OCI-LY3 (cell line): ENCODE measurements around the gene PRPF6.
A peak's percentile ranks its signal among the peaks of the same experiment; 100 is the strongest.

Experiments used
- H2AFZ ChIP-seq: fragments of 200-600, 300-600 bp; shearing (Covaris generic); 2 replicates; pipeline ENCODE4 v1.6.0; 2014; ENCODE audit warnings: antibody characterized with exemption, low read depth, low read length
- H3K27ac ChIP-seq: fragments of 200-600, 300-600 bp; sonication (generic); 2 replicates; pipeline ENCODE4 v1.5.1; 2014; ENCODE audit warnings: mild to moderate bottlenecking, low read length, moderate library complexity, mixed read lengths
- H3K27me3 ChIP-seq: fragments of 200-600, 300-600 bp; sonication (generic); 2 replicates; pipeline ENCODE4 v1.6.1; 2014; ENCODE audit warnings: low read depth, low read length, mixed read lengths
- H3K36me3 ChIP-seq: fragments of 200-600, 300-600 bp; sonication (generic); replicated peaks from 2 replicates; pipeline ENCODE3; 2014; ENCODE audit warnings: low read depth, low read length, mixed read lengths
- H3K4me1 ChIP-seq: fragments of 300-600, 200-600 bp; sonication (generic); 2 replicates; pipeline ENCODE4 v1.6.1; 2014; ENCODE audit warnings: low read length, mixed read lengths
- H3K4me2 ChIP-seq: fragments of 200-600, 300-600 bp; sonication (generic); 2 replicates; pipeline ENCODE4 v1.6.1; 2014; ENCODE audit warnings: low read length, mixed read lengths
- H3K4me3 ChIP-seq: fragments of 300-600, 200-600 bp; sonication (generic); 2 replicates; pipeline ENCODE4 v1.5.1; 2014; ENCODE audit warnings: antibody characterized with exemption, mild to moderate bottlenecking, low read length, moderate library complexity
- H3K79me2 ChIP-seq: fragments of 300-600, 200-600 bp; shearing (Covaris generic); 2 replicates; pipeline ENCODE4 v1.6.1; 2014; ENCODE audit warnings: mild to moderate bottlenecking, low read length, mixed read lengths
- H3K9ac ChIP-seq: fragments of 300-600, 200-600 bp; shearing (Covaris generic); 2 replicates; pipeline ENCODE4 v1.6.0; 2014; ENCODE audit warnings: mild to moderate bottlenecking, low read length, moderate library complexity
- H3K9me3 ChIP-seq: fragments of 200-600, 300-600 bp; shearing (Covaris generic); 2 replicates; pipeline ENCODE4 v1.6.1; 2014; ENCODE audit warnings: low read length, mixed read lengths; ENCODE audit not compliant: insufficient read depth
- H4K20me1 ChIP-seq: fragments of 200-600, 300-600 bp; sonication (generic); 2 replicates; pipeline ENCODE4 v1.6.1; 2016; ENCODE audit warnings: low read length, mixed read lengths; ENCODE audit not compliant: insufficient read depth
- EZH2phosphoT487 ChIP-seq: fragments of 200-600 bp; shearing (Covaris generic); IDR thresholded peaks from 2 replicates; pipeline ENCODE4 v1.6.1; 2018; ENCODE audit warnings: antibody characterized with exemption, mixed run types, low read depth
- TF ChIP-seq, protein P1 (sequence below): fragments of 200-600, 300-600 bp; sonication (generic); IDR thresholded peaks from 2 replicates; pipeline ENCODE4 v1.5.1; 2014; ENCODE audit warnings: antibody characterized with exemption, low read length, low read depth

PRPF6 gene

DNA sequence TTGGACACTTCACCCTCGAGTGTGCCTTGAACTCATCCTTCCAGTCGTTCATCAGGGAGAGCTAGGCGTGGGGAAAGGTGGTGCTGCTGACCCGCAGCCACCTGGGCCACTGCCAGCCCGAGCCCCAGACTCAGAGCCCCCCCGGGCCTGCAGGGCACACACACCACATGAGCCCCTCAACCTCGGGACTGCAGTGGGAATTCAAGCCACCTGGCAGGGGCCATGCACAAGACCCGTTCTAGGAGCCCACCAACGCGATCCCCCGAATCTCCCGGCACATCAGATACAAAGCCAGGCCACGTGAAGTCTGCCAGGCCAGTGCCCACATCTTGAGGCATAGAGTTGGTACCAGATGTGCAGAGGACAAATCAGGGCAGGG lies 14.0 kb upstream of the PRPF6 start:
- Histone ChIP-seq H3K27ac (no peak overlapping the region), H3K4me1 (peaks cover 12% of the 10 kb centered on the region), H3K27me3 (0 out of 2 replicates have a peak, but pooled peaks cover 4% of the 10 kb centered on the region), H3K4me2 (no peak overlapping the region), H3K9me3 (no peaks in the 10 kb centered on the region), H4K20me1 (no peaks in the 10 kb centered on the region), H3K4me3 (no peak overlapping the region), H3K79me2 (peaks cover 16% of the 10 kb centered on the region), H3K36me3 (peaks cover 8% of the 10 kb centered on the region), H3K9ac (no peak overlapping the region), H2AFZ (no peak overlapping the region)
- TF ChIP-seq, protein P1, sequence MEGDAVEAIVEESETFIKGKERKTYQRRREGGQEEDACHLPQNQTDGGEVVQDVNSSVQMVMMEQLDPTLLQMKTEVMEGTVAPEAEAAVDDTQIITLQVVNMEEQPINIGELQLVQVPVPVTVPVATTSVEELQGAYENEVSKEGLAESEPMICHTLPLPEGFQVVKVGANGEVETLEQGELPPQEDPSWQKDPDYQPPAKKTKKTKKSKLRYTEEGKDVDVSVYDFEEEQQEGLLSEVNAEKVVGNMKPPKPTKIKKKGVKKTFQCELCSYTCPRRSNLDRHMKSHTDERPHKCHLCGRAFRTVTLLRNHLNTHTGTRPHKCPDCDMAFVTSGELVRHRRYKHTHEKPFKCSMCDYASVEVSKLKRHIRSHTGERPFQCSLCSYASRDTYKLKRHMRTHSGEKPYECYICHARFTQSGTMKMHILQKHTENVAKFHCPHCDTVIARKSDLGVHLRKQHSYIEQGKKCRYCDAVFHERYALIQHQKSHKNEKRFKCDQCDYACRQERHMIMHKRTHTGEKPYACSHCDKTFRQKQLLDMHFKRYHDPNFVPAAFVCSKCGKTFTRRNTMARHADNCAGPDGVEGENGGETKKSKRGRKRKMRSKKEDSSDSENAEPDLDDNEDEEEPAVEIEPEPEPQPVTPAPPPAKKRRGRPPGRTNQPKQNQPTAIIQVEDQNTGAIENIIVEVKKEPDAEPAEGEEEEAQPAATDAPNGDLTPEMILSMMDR: no peak
- no peak for TF ChIP-seq EZH2phosphoT487

DNA sequence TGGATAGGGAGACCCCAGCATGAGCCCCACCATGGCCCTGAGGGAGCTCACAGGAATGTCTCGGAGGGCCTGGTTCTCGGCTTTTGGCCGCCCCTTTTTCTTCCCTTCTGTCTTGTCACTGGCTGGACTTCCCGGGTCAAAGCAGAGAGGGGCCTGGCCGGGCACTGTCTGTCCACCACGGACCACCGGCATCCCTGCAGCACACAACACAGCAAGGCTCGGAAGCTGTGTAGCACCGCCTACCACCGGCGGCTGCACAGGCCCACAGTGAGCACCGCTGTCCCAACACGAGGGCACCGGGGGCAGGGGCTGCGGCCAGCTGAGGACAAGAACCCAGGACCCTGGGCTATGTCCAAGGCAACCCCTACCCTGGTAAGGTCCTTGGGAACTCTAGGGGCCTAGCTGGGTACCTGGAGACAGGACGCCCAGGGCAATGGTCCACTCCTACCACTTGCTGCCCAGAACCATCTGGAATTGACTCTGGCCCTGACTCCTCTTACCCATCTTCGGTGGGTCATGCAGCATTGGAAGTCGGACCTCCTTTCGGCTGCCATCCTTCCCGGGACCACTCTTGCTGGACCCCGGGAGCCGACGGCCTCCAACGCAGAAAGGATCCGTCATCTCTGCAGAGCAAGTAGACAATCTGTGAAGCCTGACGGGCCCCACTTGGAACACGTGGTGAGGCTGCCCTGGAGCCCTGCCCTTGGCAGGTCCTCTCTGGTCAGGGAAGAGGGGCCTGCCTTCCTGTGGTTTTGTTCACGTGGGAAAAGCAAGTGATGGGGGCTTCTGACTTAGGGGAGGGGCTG lies 13.4 kb upstream of the PRPF6 start:
- 0 out of 2 replicates have a peak, but pooled peaks cover 4% of the 10 kb centered on the region for H3K27me3 ChIP-seq
- H3K4me1 ChIP-seq: peaks cover 12% of the 10 kb centered on the region
- no peak overlapping the region for H3K4me2 ChIP-seq
- peaks cover 16% of the 10 kb centered on the region for H3K79me2 ChIP-seq
- no peaks in the 10 kb centered on the region for H4K20me1 ChIP-seq
- no peaks in the 10 kb centered on the region for H3K9me3 ChIP-seq
- no peak for TF ChIP-seq EZH2phosphoT487
- no peak overlapping the region for H2AFZ ChIP-seq
- H3K4me3 ChIP-seq: no peak overlapping the region
- no peak overlapping the region for H3K27ac ChIP-seq
- H3K36me3 ChIP-seq: peaks cover 9% of the 10 kb centered on the region
- H3K9ac ChIP-seq: no peak overlapping the region

DNA sequence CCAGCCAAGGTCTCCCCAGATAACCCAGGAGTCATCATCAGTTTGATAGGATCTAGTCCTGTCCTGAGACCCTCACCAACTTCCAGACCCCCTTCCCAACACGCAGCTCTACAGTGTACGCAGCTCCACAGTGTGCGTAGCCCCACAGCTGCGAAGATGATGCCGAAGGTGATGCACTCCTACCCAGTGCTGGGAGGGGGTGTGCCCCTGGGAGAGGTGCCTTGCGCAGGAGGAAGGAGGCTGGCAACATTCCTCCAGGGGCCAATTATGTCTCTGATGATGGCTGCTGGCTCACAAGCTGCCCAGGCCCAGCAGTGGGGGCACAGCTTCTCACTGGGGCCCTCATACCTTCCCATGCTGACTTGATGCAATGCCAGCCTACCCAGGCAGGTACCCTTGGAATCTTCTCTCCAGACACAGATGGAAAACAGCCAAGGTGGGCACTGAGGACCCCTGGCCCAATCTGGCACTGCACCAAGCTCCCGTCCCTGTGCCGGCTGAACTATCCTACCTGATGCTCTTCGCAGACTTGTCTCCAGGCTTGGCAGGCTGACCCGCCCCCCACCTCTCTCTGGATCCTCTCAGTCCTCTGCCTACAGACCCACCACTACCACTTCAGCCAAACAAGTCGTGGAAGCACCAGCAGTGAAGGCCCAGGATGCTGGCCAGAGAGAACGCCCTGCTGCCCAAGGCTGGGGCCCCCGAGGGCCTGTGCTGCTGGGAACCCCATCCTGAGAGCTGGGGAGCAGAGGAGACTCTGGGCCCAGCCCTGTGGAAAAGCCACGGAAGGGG lies 12.6 kb upstream of the PRPF6 start:
- Histone ChIP-seq H3K4me3 (peak overlapping the region; percentile 83), H3K27me3 (0 out of 2 replicates have a peak, but pooled peaks cover 4% of the 10 kb centered on the region), H3K9me3 (no peaks in the 10 kb centered on the region), H3K4me2 (peak overlapping the region; percentile 98), H4K20me1 (no peaks in the 10 kb centered on the region), H3K27ac (no peak overlapping the region), H2AFZ (no peak overlapping the region), H3K36me3 (peaks cover 10% of the 10 kb centered on the region), H3K9ac (peak overlapping the region; percentile 85), H3K79me2 (peaks cover 16% of the 10 kb centered on the region), H3K4me1 (peaks cover 12% of the 10 kb centered on the region)
- no peak for TF ChIP-seq EZH2phosphoT487
- TF ChIP-seq, protein P1: no peak

DNA sequence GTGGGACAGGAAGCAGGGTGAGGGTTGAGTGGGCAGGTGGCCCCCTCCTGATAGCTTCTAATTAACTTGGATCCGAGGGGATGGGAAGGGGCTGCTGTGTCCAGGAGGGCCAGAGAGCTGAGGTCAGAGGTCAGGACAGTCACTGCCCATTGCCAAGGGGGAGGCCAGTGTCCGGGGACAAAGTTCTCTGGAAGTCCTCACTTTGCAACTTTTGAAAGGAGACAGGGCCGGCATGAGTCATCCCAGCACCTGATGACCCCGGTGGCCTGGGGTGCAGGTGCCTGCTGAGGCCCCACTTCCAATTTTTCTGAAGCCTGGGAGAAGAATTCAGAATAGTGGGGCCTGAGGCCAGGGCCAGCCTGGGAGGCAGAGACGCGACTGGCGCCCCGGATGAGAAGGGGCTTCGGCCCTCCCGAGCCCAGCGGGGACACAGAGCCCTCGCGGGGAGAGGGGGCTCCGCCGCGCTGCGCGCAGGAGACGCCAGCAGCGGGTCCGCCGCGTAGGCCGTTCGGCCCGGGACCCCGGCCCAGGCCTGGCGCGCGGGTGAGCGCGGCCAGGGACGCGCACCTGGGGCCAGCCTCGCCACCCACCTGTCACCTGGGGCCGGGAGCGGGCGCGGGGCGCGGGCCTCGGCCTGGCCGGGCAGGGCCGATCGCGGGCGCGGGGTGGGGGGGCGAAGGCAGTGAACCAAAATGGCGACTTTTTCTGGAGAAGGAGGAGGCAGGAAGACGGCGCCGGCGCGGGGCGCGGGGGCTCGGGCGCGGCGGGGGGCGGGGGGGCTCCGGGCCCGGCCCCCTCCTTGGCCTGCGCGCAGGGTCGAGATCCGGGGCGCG lies 11.8 kb upstream of the PRPF6 start:
- peaks cover 12% of the 10 kb centered on the region for H3K36me3 ChIP-seq
- H3K4me1 ChIP-seq: peaks cover 15% of the 10 kb centered on the region
- TF ChIP-seq, protein P1: no peak
- no peak for TF ChIP-seq EZH2phosphoT487
- peak overlapping the region; percentile 83 for H3K4me3 ChIP-seq
- no peak overlapping the region for H2AFZ ChIP-seq
- 0 out of 2 replicates have a peak, but pooled peaks cover 4% of the 10 kb centered on the region for H3K27me3 ChIP-seq
- no peaks in the 10 kb centered on the region for H3K9me3 ChIP-seq
- H3K27ac ChIP-seq: no peak overlapping the region
- peak overlapping the region; percentile 98 for H3K4me2 ChIP-seq
- peak overlapping the region; percentile 85 for H3K9ac ChIP-seq
- no peaks in the 10 kb centered on the region for H4K20me1 ChIP-seq
- H3K79me2 ChIP-seq: peaks cover 16% of the 10 kb centered on the region
